Naive thymus-derived CD4-positive, alpha-beta T cell (primary cell): ENCODE data around the gene TAF3. TPM values are rescaled to one million over a fixed set of nuclear protein-coding genes. Genes with fewer than 3 reads are reported as not detected.

Source experiments
- ATAC-seq: fragments of 150-1000 bp; cut with Tn5 transposase; 2 replicates; pipeline ENCODE4 v1.10.0; 2021; ENCODE audit warnings: mild to moderate bottlenecking, moderate library complexity
- CTCF ChIA-PET: fragments of 350-600 bp; sonication (Branson Sonifier 250); formaldehyde crosslinking; loops from one replicate; lab custom pipeline; 2021; ENCODE audit warnings: antibody characterized with exemption; lab: Charles Lee
- POLR2A ChIA-PET: fragments of 350-600 bp; sonication (Branson Sonifier 250); formaldehyde crosslinking; loops from one replicate; lab custom pipeline; 2021; ENCODE audit warnings: antibody characterized with exemption, inconsistent platforms; lab: Charles Lee
- DNase-seq, 9 donors: peaks; one replicate each; pipeline versions ENCODE4 v3.0.0 to v3.0.0-alpha.2; 2020 to 2022; ENCODE audit warnings: mixed read lengths in 1 of 9
- H3K27ac ChIP-seq: one replicate; pipeline ENCODE4 v1.7.0; 2013; ENCODE audit warnings: mild to moderate bottlenecking, low read depth, low read length, moderate library complexity
- H3K27me3 ChIP-seq, 2 donors: one replicate each; pipeline ENCODE4 v1.7.0; 2013; ENCODE audit warnings: low read length in 2 of 2, mild to moderate bottlenecking in 2 of 2, moderate library complexity in 2 of 2; ENCODE audit not compliant: control insufficient read depth in 2 of 2, insufficient read depth in 2 of 2
- H3K36me3 ChIP-seq, 3 experiments: 1 replicate in 2 of 3; 2 replicates in 1 of 3; pipeline ENCODE4 v1.7.0; 2013; ENCODE audit warnings: low read length in 3 of 3, mild to moderate bottlenecking in 3 of 3, moderate library complexity in 1 of 3; ENCODE audit not compliant: insufficient read depth in 3 of 3, control insufficient read depth in 2 of 3
- H3K4me1 ChIP-seq, 2 donors: one replicate each; pipeline ENCODE4 v1.7.0; 2013; ENCODE audit warnings: low read length in 2 of 2, mild to moderate bottlenecking in 2 of 2, moderate library complexity in 1 of 2; ENCODE audit not compliant: control insufficient read depth in 2 of 2, insufficient read depth in 2 of 2
- H3K4me3 ChIP-seq: 2 replicates; pipeline ENCODE4 v1.7.0; 2013; ENCODE audit warnings: mild to moderate bottlenecking, low read length
- H3K9me3 ChIP-seq, 3 experiments: 1 replicate in 2 of 3; 2 replicates in 1 of 3; pipeline ENCODE4 v1.7.0; 2013; ENCODE audit warnings: low read length in 3 of 3; ENCODE audit not compliant: control insufficient read depth in 2 of 3
- H3K27ac Mint-ChIP-seq, 9 donors: one replicate each; pipeline ENCODE4 v1.8.0; 2020 to 2022; ENCODE audit warnings: mixed read lengths in 9 of 9, mild to moderate bottlenecking in 8 of 9, moderate library complexity in 5 of 9, inconsistent platforms in 2 of 9
- H3K27me3 Mint-ChIP-seq, 5 donors: one replicate each; pipeline ENCODE4 v1.8.0; 2021 to 2022; ENCODE audit warnings: mixed read lengths in 5 of 5, mild to moderate bottlenecking in 1 of 5
- H3K36me3 Mint-ChIP-seq, 5 donors: one replicate each; pipeline ENCODE4 v1.8.0; 2020 to 2022; ENCODE audit warnings: mixed read lengths in 5 of 5, mild to moderate bottlenecking in 3 of 5, inconsistent platforms in 1 of 5
- H3K4me1 Mint-ChIP-seq, 7 donors: one replicate each; pipeline ENCODE4 v1.8.0; 2020 to 2022; ENCODE audit warnings: mixed read lengths in 7 of 7, mild to moderate bottlenecking in 3 of 7, inconsistent platforms in 1 of 7
- H3K4me3 Mint-ChIP-seq, 10 donors: one replicate each; pipeline ENCODE4 v1.8.0; 2020 to 2022; ENCODE audit warnings: mild to moderate bottlenecking in 10 of 10, mixed read lengths in 10 of 10, moderate library complexity in 6 of 10, inconsistent platforms in 2 of 10
- H3K9me3 Mint-ChIP-seq, 11 donors: one replicate each; pipeline ENCODE4 v1.8.0; 2020 to 2022; ENCODE audit warnings: mixed read lengths in 11 of 11, mild to moderate bottlenecking in 4 of 11, inconsistent platforms in 1 of 11, moderate library complexity in 1 of 11
- intact Hi-C, 2 donors: fragments of 100-400 bp; cut with micrococcal nuclease; formaldehyde crosslinking; loops; one replicate each; pipeline ENCODE4 v1.15.1; 2023
- polyA plus RNA-seq, 2 donors: library from polyadenylated mRNA; unstranded; fragments of 300-500 nt; fragmentation: Illumina TruSeq; gene quantifications; one replicate each; pipeline ENCODE4 v1.2.3, GENCODE V29; 2021
- total RNA-seq, 6 experiments: library from RNA in 5 of 6; stranded (reverse) in 5 of 6; gene quantifications; 1 replicate in 5 of 6; 2 replicates in 1 of 6; pipeline ENCODE4 v1.2.3 and lab custom pipeline; 2021 to 2026

The TAF3 gene
- total and polyA plus RNA-seq, 7 experiments from 2014 or later: 12.2 to 23.9 (median 18.8) TPM

- peaks cover 16 to 25% of the 10 kb centered on the region in 2 donors for H3K27me3 ChIP-seq
- peak within 1 kb of the TSS; percentile 82 for H3K27ac ChIP-seq
- peak within 1 kb of the TSS; percentile 87 to 100 (median 96) for H3K4me3 Mint-ChIP-seq
- peak within 1 kb of the TSS; percentile 88 to 100 (median 97) for H3K27ac Mint-ChIP-seq
- POLR2A ChIA-PET: interaction anchor here (0.6 to 1.4 kb wide), 6 partner anchors 8 to 997 kb away, joined by 3 to 8 read pairs (median 3); no protein-coding TSS in a partner anchor
- H3K4me1 ChIP-seq: peaks cover 22 to 44% of the 10 kb centered on the region in 2 donors
- CTCF ChIA-PET: interaction anchor here (0.6 kb wide), 1 partner anchor 32 kb away, joined by 4 read pairs; no protein-coding TSS in a partner anchor
- intact Hi-C loops: loop anchor here (1.0 to 10.0 kb wide), 12 partner anchors 182 to 1248 kb away; partner anchors contain the start of genes ATP5F1C (in 1 of the 2), KIN (in 1 of the 2), SFMBT2 (in 1 of the 2) and TAF3 (in 1 of the 2)
- peak; percentile 64 to 88 (median 79) for DNase-seq
- peaks cover 0 to 4% (median 0%) of the 10 kb centered on the region in 11 donors for H3K9me3 Mint-ChIP-seq
- H3K36me3 Mint-ChIP-seq: peaks cover 0 to 38% (median 0%) of the 10 kb centered on the region in 5 donors
- peaks cover 25 to 49% (median 42%) of the 10 kb centered on the region in 7 donors for H3K4me1 Mint-ChIP-seq
- peaks cover 0 to 13% (median 4%) of the 10 kb centered on the region in 3 experiments for H3K36me3 ChIP-seq
- H3K4me3 ChIP-seq: peak within 1 kb of the TSS; percentile 87
- no peaks in the 10 kb centered on the region for H3K9me3 ChIP-seq
- H3K27me3 Mint-ChIP-seq: peaks cover 14 to 24% (median 15%) of the 10 kb centered on the region in 5 donors
- ATAC-seq: peak; percentile 70
These were observed 236.4 kb downstream of the TAF3 start, which contains the start of gene GATA3 for GRCh38 chr10:8054494-8055407. GATA3 (plus strand) TSS chr10:8054688; CDS start chr10:8055656, 968 bp downstream.

GRCh38 chr10:8055420-8056349, 237.4 kb downstream of the TAF3 start:
- no peaks in the 10 kb centered on the region for H3K9me3 ChIP-seq
- H3K27ac ChIP-seq: peak overlapping the region; percentile 82
- ChIA-PET POLR2A (interaction anchor here (2.0 to 2.1 kb wide), 2 partner anchors 82 to 276 kb away, joined by 7 to 12 read pairs; no protein-coding TSS in a partner anchor), CTCF (no interaction called here)
- H3K36me3 ChIP-seq: peaks cover 0 to 13% (median 4%) of the 10 kb centered on the region in 3 experiments
- intact Hi-C loops: loop anchor here in 1 of 2 donors (1.0 to 10.0 kb wide), 4 partner anchors 128 to 1041 kb away; partner anchors contain the start of gene TAF3
- H3K27ac Mint-ChIP-seq: peak overlapping the region; percentile 88 to 99 (median 96)
- peaks cover 0 to 8% (median 0%) of the 10 kb centered on the region in 11 donors for H3K9me3 Mint-ChIP-seq
- peaks cover 14 to 20% (median 15%) of the 10 kb centered on the region in 5 donors for H3K27me3 Mint-ChIP-seq
- H3K27me3 ChIP-seq: peaks cover 9 to 19% of the 10 kb centered on the region in 2 donors
- peak overlapping the region; percentile 87 for H3K4me3 ChIP-seq
- DNase-seq (peak in 7 of 9 donors; percentile 23 to 59 (median 54)), ATAC-seq (no peak)
- H3K4me1 Mint-ChIP-seq: peaks cover 34 to 55% (median 50%) of the 10 kb centered on the region in 7 donors
- peak overlapping the region; percentile 87 to 100 (median 94) for H3K4me3 Mint-ChIP-seq
- peaks cover 25 to 40% of the 10 kb centered on the region in 2 donors for H3K4me1 ChIP-seq
- peaks cover 0 to 48% (median 5%) of the 10 kb centered on the region in 5 donors for H3K36me3 Mint-ChIP-seq

GRCh38 chr10:8056378-8056777, 238.1 kb downstream of the TAF3 start:
- peak overlapping the region; percentile 87 for H3K4me3 ChIP-seq

GRCh38 chr10:8056871-8057331, 238.6 kb downstream of the TAF3 start:
- peak; percentile 12 for ATAC-seq
- H3K9me3 ChIP-seq: no peaks in the 10 kb centered on the region
- Mint-ChIP-seq H3K27me3 (peaks cover 14 to 19% (median 15%) of the 10 kb centered on the region in 5 donors), H3K27ac (peak overlapping the region; percentile 88 to 99 (median 95)), H3K4me3 (peak overlapping the region; percentile 87 to 100 (median 94)), H3K9me3 (peaks cover 0 to 8% (median 0%) of the 10 kb centered on the region in 11 donors), H3K4me1 (peaks cover 45 to 66% (median 61%) of the 10 kb centered on the region in 7 donors), H3K36me3 (peaks cover 0 to 58% (median 5%) of the 10 kb centered on the region in 5 donors)
- H3K4me1 ChIP-seq: peaks cover 37 to 45% of the 10 kb centered on the region in 2 donors
- intact Hi-C loops: loop anchor here in 1 of 2 donors (1.0 to 10.0 kb wide), 6 partner anchors 80 to 652 kb away; partner anchors contain the start of gene TAF3
- peak overlapping the region; percentile 87 for H3K4me3 ChIP-seq
- H3K36me3 ChIP-seq: peaks cover 0 to 13% (median 4%) of the 10 kb centered on the region in 3 experiments
- peak in 8 of 9 donors; percentile 19 to 67 (median 56) for DNase-seq
- POLR2A ChIA-PET: interaction anchor here (0.6 to 2.1 kb wide), 5 partner anchors 31 to 275 kb away, joined by 4 to 12 read pairs (median 5); no protein-coding TSS in a partner anchor
- peak overlapping the region; percentile 82 for H3K27ac ChIP-seq
- peaks cover 9 to 14% of the 10 kb centered on the region in 2 donors for H3K27me3 ChIP-seq
- CTCF ChIA-PET: no interaction called here

More at GRCh38 chr10:8056378-8056777, 238.1 kb downstream of the TAF3 start:
- ChIA-PET POLR2A (interaction anchor here (0.6 to 2.1 kb wide), 4 partner anchors 76 to 276 kb away, joined by 4 to 12 read pairs (median 6); no protein-coding TSS in a partner anchor), CTCF (no interaction called here)
- Mint-ChIP-seq H3K4me3 (peak overlapping the region; percentile 87 to 100 (median 94)), H3K27me3 (peaks cover 14 to 19% (median 15%) of the 10 kb centered on the region in 5 donors), H3K36me3 (peaks cover 0 to 54% (median 5%) of the 10 kb centered on the region in 5 donors), H3K9me3 (peaks cover 0 to 8% (median 0%) of the 10 kb centered on the region in 11 donors), H3K27ac (peak overlapping the region; percentile 88 to 99 (median 95)), H3K4me1 (peaks cover 41 to 61% (median 56%) of the 10 kb centered on the region in 7 donors)
- H3K4me1 ChIP-seq: peaks cover 32 to 45% of the 10 kb centered on the region in 2 donors
- DNase-seq: peak in 2 of 9 donors; percentile 6 to 20
- H3K27me3 ChIP-seq: peaks cover 9 to 19% of the 10 kb centered on the region in 2 donors
- intact Hi-C loops: loop anchor here in 1 of 2 donors (1.0 to 10.0 kb wide), 3 partner anchors 127 to 652 kb away; partner anchors contain the start of gene TAF3
- ATAC-seq: no peak
- peaks cover 0 to 13% (median 4%) of the 10 kb centered on the region in 3 experiments for H3K36me3 ChIP-seq
- peak overlapping the region; percentile 82 for H3K27ac ChIP-seq
- no peaks in the 10 kb centered on the region for H3K9me3 ChIP-seq

- peaks cover 0 to 17% (median 4%) of the 10 kb centered on the region in 3 experiments for H3K36me3 ChIP-seq
- H3K4me1 ChIP-seq: peaks cover 45 to 46% of the 10 kb centered on the region in 2 donors
- H3K27me3 Mint-ChIP-seq: peaks cover 5 to 11% (median 6%) of the 10 kb centered on the region in 5 donors
- H3K9me3 Mint-ChIP-seq: peaks cover 0 to 8% (median 0%) of the 10 kb centered on the region in 11 donors
- ATAC-seq (no peak), DNase-seq (peak in 2 of 9 donors; percentile 3 to 12)
- POLR2A ChIA-PET: interaction anchor here (1.1 to 2.1 kb wide), 4 partner anchors 30 to 274 kb away, joined by 4 to 12 read pairs (median 6); no protein-coding TSS in a partner anchor
- H3K9me3 ChIP-seq: no peaks in the 10 kb centered on the region
- H3K36me3 Mint-ChIP-seq: peaks cover 0 to 61% (median 5%) of the 10 kb centered on the region in 5 donors
- intact Hi-C loops: loop anchor here in 1 of 2 donors (1.0 to 10.0 kb wide), 5 partner anchors 80 to 653 kb away; partner anchors contain the start of gene TAF3
- peak overlapping the region; percentile 88 to 99 (median 95) for H3K27ac Mint-ChIP-seq
- CTCF ChIA-PET: no interaction called here
- peaks cover 4 to 5% of the 10 kb centered on the region in 2 donors for H3K27me3 ChIP-seq
- H3K4me1 Mint-ChIP-seq: peaks cover 47 to 66% (median 62%) of the 10 kb centered on the region in 7 donors
- H3K4me3 Mint-ChIP-seq: peak overlapping the region; percentile 87 to 100 (median 94)
- H3K27ac ChIP-seq: peak overlapping the region; percentile 82
- peak overlapping the region; percentile 87 for H3K4me3 ChIP-seq
These were observed 239.4 kb downstream of the TAF3 start for GRCh38 chr10:8057636-8058273.
